ENCODE measurements around the gene CEP135.

DNA sequence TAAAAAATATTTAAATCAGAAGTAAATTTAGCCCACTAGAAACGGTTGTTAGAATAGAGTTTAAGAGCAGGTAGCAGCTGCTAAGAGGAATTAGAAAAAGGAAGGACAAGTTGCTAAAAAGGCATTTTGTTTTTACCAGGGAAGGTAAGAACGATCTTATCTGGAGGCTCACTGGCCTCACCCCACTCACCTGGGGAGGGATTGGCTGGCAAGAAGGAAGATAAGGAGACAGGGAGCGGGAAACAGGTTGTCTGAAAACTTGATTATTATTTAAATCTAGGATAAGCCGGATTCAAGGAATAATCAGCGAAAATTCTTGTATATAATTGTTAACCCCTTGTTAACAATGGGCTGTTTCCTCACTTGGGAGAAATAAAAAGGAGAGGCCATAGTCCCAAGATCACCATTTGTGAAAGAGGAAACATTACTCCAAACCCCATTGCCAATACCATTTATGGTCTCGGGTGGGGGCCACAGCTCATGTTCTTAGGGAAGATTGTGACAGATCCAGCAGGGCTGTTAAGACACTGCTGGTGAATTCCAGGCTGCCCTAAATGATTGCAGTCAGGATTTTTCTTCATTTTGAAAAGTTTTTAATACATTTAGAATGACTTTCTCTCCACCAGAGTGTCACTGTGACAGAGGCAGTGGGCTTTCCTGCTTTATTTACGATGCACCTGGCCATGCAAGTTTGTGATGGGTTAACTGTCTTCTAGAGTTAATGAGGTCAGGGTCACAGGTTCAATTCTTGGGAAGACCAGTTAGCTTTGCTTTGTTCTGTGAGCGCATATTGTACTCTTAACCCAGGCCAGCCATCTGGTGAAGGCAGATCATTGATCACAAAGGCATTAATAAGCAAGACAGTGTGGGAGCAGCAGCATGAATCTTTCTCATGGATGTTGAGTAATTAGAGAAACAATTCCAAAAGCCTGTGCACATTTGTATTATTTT is 106.6 kb downstream of the CEP135 start:
- TF ChIP-seq, protein P1, sequence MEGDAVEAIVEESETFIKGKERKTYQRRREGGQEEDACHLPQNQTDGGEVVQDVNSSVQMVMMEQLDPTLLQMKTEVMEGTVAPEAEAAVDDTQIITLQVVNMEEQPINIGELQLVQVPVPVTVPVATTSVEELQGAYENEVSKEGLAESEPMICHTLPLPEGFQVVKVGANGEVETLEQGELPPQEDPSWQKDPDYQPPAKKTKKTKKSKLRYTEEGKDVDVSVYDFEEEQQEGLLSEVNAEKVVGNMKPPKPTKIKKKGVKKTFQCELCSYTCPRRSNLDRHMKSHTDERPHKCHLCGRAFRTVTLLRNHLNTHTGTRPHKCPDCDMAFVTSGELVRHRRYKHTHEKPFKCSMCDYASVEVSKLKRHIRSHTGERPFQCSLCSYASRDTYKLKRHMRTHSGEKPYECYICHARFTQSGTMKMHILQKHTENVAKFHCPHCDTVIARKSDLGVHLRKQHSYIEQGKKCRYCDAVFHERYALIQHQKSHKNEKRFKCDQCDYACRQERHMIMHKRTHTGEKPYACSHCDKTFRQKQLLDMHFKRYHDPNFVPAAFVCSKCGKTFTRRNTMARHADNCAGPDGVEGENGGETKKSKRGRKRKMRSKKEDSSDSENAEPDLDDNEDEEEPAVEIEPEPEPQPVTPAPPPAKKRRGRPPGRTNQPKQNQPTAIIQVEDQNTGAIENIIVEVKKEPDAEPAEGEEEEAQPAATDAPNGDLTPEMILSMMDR (IDR thresholded peaks at IDR 0.05): no peak
- TF ChIP-seq POLR2A (IDR thresholded peaks at IDR 0.05): no peak

Measured in Peyer's patch (tissue), 4 donors.